Prostate gland (tissue), 2 donors: ENCODE measurements around the gene RGS7. TPM values are rescaled to one million over a fixed set of nuclear protein-coding genes. Genes with fewer than 3 reads are reported as not detected.

Source experiments
- DNase-seq: peaks from one replicate; pipeline ENCODE4 v3.0.0-alpha.2; 2019; ENCODE audit warnings: low spot score
- H3K27ac ChIP-seq, 2 donors: fragments of 200-600 bp; sonication (generic); 2 replicates each; pipeline ENCODE4 v1.5.1; 2017 to 2019
- H3K27me3 ChIP-seq: fragments of 200-600 bp; sonication (generic); replicated peaks from 2 replicates; pipeline ENCODE4 v1.5.1; 2019; ENCODE audit not compliant: insufficient read depth
- H3K36me3 ChIP-seq, 2 donors: fragments of 200-600 bp; sonication (generic); 1 replicate in 1 of 2; 2 replicates in 1 of 2; pipeline versions ENCODE4 v1.5.1 to v1.8.1; 2017 to 2019
- H3K4me1 ChIP-seq: fragments of 200-600 bp; sonication (generic); replicated peaks from 2 replicates; pipeline ENCODE4 v1.5.1; 2019
- H3K4me3 ChIP-seq, 2 donors: fragments of 200-600 bp; sonication (generic); 2 replicates each; pipeline ENCODE4 v1.5.1; 2017 to 2019
- H3K9me3 ChIP-seq: fragments of 200-600 bp; sonication (generic); 2 replicates; pipeline ENCODE4 v1.5.1; 2017
- CTCF ChIP-seq, 4 experiments: fragments of 200-600 bp in 2 of 4; fragments of 450-650 bp in 2 of 4; sonication (generic) in 2 of 4; IDR thresholded peaks; 1 replicate in 3 of 4; 2 replicates in 1 of 4; pipeline ENCODE4 v1.5.1; 2016 to 2019; ENCODE audit warnings: antibody characterized with exemption in 4 of 4, mild to moderate bottlenecking in 2 of 4, moderate library complexity in 2 of 4
- POLR2A ChIP-seq: fragments of 450-650 bp; IDR thresholded peaks from one replicate; pipeline ENCODE4 v1.6.1; 2016; ENCODE audit warnings: antibody characterized with exemption, mild to moderate bottlenecking
- POLR2AphosphoS5 ChIP-seq: sonication (generic); formaldehyde crosslinking; IDR thresholded peaks from one replicate; pipeline ENCODE4 v1.6.1; 2017; ENCODE audit warnings: antibody characterized with exemption
- WGBS: methylation state at CpG from one replicate; pipeline ENCODE4 v1.1.5; 2018; 5-methylcytosine and 5-hydroxymethylcytosine counted together
- intact Hi-C: fragments of 100-400 bp; cut with DNase I; formaldehyde crosslinking; loops from one replicate; pipeline ENCODE4 v1.14.2; 2022
- total RNA-seq, 2 donors: library from RNA; depleted of rRNA; stranded (reverse); fragments of >200 nt; gene quantifications; one replicate each; pipeline ENCODE4 v1.1.0, GENCODE V29; 2016

RGS7 gene
- total RNA-seq, 2 donors from 2014 or later: 0.32 to 1.3 TPM

- no peaks in the 10 kb centered on the region for H3K36me3 ChIP-seq
- H3K27ac ChIP-seq: no peak overlapping the region
- WGBS: 78% methylated on average over 12 of the region's 12 CpGs
- H3K27me3 ChIP-seq: no peaks in the 10 kb centered on the region
- no peak overlapping the region for H3K4me3 ChIP-seq
- H3K9me3 ChIP-seq: no peaks in the 10 kb centered on the region
- no peak for DNase-seq
- no peak for TF ChIP-seq POLR2AphosphoS5
- TF ChIP-seq CTCF (IDR thresholded peaks at IDR 0.05): no peak
- TF ChIP-seq POLR2A: no peak
- intact Hi-C loops: no loop called here
- no peaks in the 10 kb centered on the region for H3K4me1 ChIP-seq
These were observed 415.2 kb downstream of the RGS7 start for GRCh38 chr1:240941701-240942370.

DNA sequence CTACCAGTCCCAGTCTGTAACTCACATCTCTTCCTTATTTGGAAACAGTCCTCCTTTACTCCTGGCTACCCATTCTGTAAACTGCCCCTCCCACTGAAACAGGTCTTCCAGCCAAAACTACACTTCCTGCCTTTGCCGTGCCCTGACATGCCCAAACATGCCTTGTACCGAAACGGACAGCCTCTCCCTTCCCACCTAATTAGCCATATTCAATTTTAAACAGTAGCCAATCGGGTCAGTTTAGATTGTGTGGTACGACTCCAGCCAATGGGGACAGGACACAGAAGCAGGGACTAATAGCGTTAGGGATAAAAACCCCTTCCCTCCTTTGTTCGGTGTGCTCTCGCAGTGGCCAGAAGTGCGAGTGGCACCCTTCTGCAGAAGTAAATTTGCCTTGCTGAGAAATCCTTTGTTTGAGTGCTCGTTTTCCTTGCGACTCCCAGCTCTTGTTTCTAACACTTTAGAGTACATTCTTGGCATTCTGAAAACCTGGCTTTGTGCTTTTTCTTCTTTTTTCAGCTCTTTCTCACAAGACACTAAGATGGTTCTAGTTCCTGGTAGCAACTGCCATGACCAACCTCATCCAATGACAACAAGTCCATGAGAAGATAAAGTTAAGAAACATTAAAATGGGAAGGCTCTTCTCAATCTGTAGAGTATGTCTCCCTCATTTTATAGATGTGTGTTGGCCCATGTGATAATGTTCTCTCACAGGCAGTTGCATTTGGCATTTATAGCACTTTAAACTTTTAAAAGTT is 419.9 kb downstream of the RGS7 start:
- Histone ChIP-seq H3K4me3 (no peak overlapping the region), H3K9me3 (no peaks in the 10 kb centered on the region), H3K27me3 (no peaks in the 10 kb centered on the region), H3K36me3 (no peaks in the 10 kb centered on the region), H3K27ac (no peak overlapping the region), H3K4me1 (no peaks in the 10 kb centered on the region)
- TF ChIP-seq CTCF (IDR thresholded peaks at IDR 0.05): no peak
- no peak for TF ChIP-seq POLR2A
- no peak for TF ChIP-seq POLR2AphosphoS5
- intact Hi-C loops: no loop called here
- DNase-seq: no peak
- 95% methylated on average over 11 of the region's 11 CpGs for WGBS

DNA sequence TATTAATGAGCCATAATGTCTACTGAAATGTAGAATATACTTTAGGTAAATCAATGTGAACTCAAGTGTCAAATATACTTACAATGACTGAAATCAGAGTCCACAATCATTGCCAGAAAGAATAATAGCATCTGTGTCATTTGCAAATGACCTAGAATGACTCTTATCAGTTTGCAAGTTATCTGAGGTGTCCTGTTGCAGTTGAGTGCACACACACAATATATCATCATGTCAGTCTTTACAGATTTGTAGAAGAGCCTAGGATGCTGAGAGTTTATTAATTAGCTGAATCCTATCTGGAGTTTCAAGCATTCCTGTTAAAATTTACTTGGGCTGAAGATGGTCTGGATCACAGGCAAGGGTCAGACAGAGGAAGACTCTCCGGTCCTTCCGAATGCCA is 421.1 kb downstream of the RGS7 start:
- Histone ChIP-seq H3K36me3 (no peaks in the 10 kb centered on the region), H3K27me3 (no peaks in the 10 kb centered on the region), H3K27ac (no peak overlapping the region), H3K4me3 (no peak overlapping the region), H3K4me1 (no peaks in the 10 kb centered on the region), H3K9me3 (no peaks in the 10 kb centered on the region)
- 77% methylated on average over 2 of the region's 2 CpGs for WGBS
- intact Hi-C loops: no loop called here
- no peak for TF ChIP-seq POLR2AphosphoS5
- TF ChIP-seq CTCF (IDR thresholded peaks at IDR 0.05): no peak
- TF ChIP-seq POLR2A: no peak
- DNase-seq: no peak

- Histone ChIP-seq H3K27me3 (no peaks in the 10 kb centered on the region), H3K9me3 (no peaks in the 10 kb centered on the region), H3K4me3 (no peak overlapping the region), H3K4me1 (no peaks in the 10 kb centered on the region), H3K36me3 (no peaks in the 10 kb centered on the region), H3K27ac (no peak overlapping the region)
- DNase-seq: no peak
- no peak for TF ChIP-seq POLR2AphosphoS5
- no peak for TF ChIP-seq POLR2A
- TF ChIP-seq CTCF (IDR thresholded peaks at IDR 0.05): no peak
- WGBS: 76% methylated on average over 4 of the region's 4 CpGs
- intact Hi-C loops: no loop called here
These were observed 426.0 kb downstream of the RGS7 start for GRCh38 chr1:240931031-240931430.

DNA sequence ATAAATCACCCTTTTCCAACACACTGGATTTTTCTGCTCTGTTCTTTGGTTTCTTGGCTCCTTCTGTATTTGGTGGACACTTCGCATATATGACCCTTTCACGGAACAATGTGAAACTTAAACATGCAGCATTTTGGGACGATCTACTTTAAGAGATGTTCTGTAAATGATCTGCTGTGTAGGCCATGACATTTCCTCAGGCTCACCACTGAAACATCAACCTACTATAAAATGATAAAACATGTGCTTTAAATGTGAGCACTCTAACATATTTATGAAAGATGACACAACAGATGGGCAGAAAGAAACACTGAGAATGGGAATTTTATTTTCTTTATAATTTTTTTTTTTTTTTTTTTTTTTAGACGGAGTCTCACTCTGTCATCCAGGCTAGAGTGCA is 428.7 kb downstream of the RGS7 start:
- Histone ChIP-seq H3K27ac (no peak overlapping the region), H3K27me3 (no peaks in the 10 kb centered on the region), H3K9me3 (no peaks in the 10 kb centered on the region), H3K4me1 (no peaks in the 10 kb centered on the region), H3K36me3 (no peaks in the 10 kb centered on the region), H3K4me3 (no peak overlapping the region)
- intact Hi-C loops: no loop called here
- no peak for TF ChIP-seq POLR2A
- TF ChIP-seq CTCF (IDR thresholded peaks at IDR 0.05): no peak
- no peak for TF ChIP-seq POLR2AphosphoS5
- WGBS: 92% methylated on average over 4 of the region's 4 CpGs
- DNase-seq: no peak
